Heart left ventricle (tissue), 16 donors: ENCODE results near the gene SLX4IP. TPM values are rescaled to one million over a fixed set of nuclear protein-coding genes. Genes with fewer than 3 reads are reported as not detected.

Experiments
- ATAC-seq, 4 donors: fragments of 200-7000 bp; cut with Tn5 transposase; one replicate each; pipeline ENCODE4 v1.9.1; 2020 to 2022; ENCODE audit warnings: moderate library complexity in 4 of 4, mild to moderate bottlenecking in 3 of 4, moderate number of reproducible peaks in 1 of 4
- DNase-seq, 5 donors: peaks; one replicate each; pipeline ENCODE4 v3.0.0-alpha.2; 2020
- H3K27ac ChIP-seq, 12 donors: fragments of 200-600 bp; sonication (generic) in 4 of 12; one replicate each; pipeline versions ENCODE4 v1.5.0 to v1.8.0; 2016 to 2022; ENCODE audit warnings: mild to moderate bottlenecking in 2 of 12
- H3K27me3 ChIP-seq, 9 donors: fragments of 200-600 bp; sonication (generic) in 2 of 9; one replicate each; pipeline versions ENCODE4 v1.5.1 to v1.8.0; 2016 to 2022; ENCODE audit warnings: mild to moderate bottlenecking in 3 of 9
- H3K36me3 ChIP-seq, 9 donors: fragments of 200-600 bp; sonication (generic) in 2 of 9; one replicate each; pipeline versions ENCODE4 v1.5.0 to v1.8.0; 2018 to 2022; ENCODE audit warnings: mild to moderate bottlenecking in 2 of 9
- H3K4me1 ChIP-seq, 12 donors: fragments of 200-600 bp; sonication (generic) in 4 of 12; one replicate each; pipeline versions ENCODE4 v1.5.0 to v1.8.0; 2016 to 2022; ENCODE audit warnings: mild to moderate bottlenecking in 3 of 12
- H3K4me3 ChIP-seq, 12 donors: fragments of 200-600 bp; sonication (generic) in 4 of 12; one replicate each; pipeline versions ENCODE4 v1.5.0 to v1.8.0; 2017 to 2022; ENCODE audit warnings: mild to moderate bottlenecking in 9 of 12, moderate library complexity in 4 of 12
- H3K9me3 ChIP-seq, 12 donors: fragments of 200-600 bp; sonication (generic) in 4 of 12; one replicate each; pipeline versions ENCODE4 v1.5.0 to v1.8.0; 2016 to 2022; ENCODE audit warnings: mild to moderate bottlenecking in 1 of 12
- CTCF ChIP-seq, 12 donors: fragments of 200-600 bp; sonication (generic) in 4 of 12; IDR thresholded peaks; one replicate each; pipeline versions ENCODE4 v1.5.0 to v1.8.0; 2018 to 2022; ENCODE audit warnings: antibody characterized with exemption in 12 of 12, mild to moderate bottlenecking in 5 of 12
- POLR2A ChIP-seq, 2 donors: fragments of 450-650 bp; IDR thresholded peaks; one replicate each; pipeline ENCODE4 v1.6.1; 2017; ENCODE audit warnings: antibody characterized with exemption in 2 of 2, mild to moderate bottlenecking in 2 of 2, moderate library complexity in 2 of 2
- WGBS, 4 donors: extraction: QIAGEN DNeasy Blood & Tissue Kit in 2 of 4; methylation state at CpG; one replicate each; pipeline versions ENCODE4 v1.1.5 to v1.1.7; 2013 to 2018; 5-methylcytosine and 5-hydroxymethylcytosine counted together
- intact Hi-C, 10 donors: fragments of 100-400 bp; cut with DNase I; formaldehyde crosslinking; loops; one replicate each; pipeline versions ENCODE4 v1.11.1 to v1.14.2; 2022
- polyA plus RNA-seq, 2 donors: library from polyadenylated mRNA; stranded (reverse); fragments of 200-250 nt; gene quantifications; one replicate each; pipeline ENCODE4 v1.2.3, GENCODE V29; 2013
- total RNA-seq, 9 donors: library from RNA; depleted of rRNA in 2 of 9; stranded (reverse); fragments of >200 nt in 2 of 9; fragmentation: NEBNext Ultra II Directional in 3 of 9; extraction: Animal tissue kit (Norgen Biotek cat#: 25700) in 3 of 9; gene quantifications; one replicate each; pipeline versions ENCODE4 v1.1.0 to v1.2.4, GENCODE V29; 2016 to 2023
- donor health status: ischemic (EF 13 %, LVEDD 7.1; RV severe dilation, severe dysfunction).
- donor health status: healthy with polysubstance abuse.
- donor health status: DM: no; HTN: yes; CAD: no.
- donor health status: DM: no; HTN: no; CAD: no.
- donor health status: ischemic (EF 25% LVEDD 6.9; RV normal size, moderate dysfunction).
- donor health status: ischemic (EF 25% LVEDD 5.7; RV mildly dilated, moderate dysfunction).
- donor health status: healthy.
- donor health status: DM: yes; HTN: yes; CAD: no.
- donor health status: ischemic (EF 35%, LVEDD 5.7; RV mildly dilated, moderate dysfunction).
- donor health status: nonischemic (EF 11% LVEDD 7.7; RV severe dilation, severe dysfunction).
- donor health status: DM: yes; HTN: yes; CAD: no.
- donor health status: PGD.
- donor health status: ischemic (EF 29% LVEDD 5.4; RV normal size, mild dysfunction).
- donor health status: nonischemic (EF 23%, LVEDD 6.1; RV moderate dilation, normal function).

Gene SLX4IP
- total and polyA plus RNA-seq, 11 donors, result 1.1 to 4.3 (median 2.4) TPM

GRCh38 chr20:10472871-10473270, 37.8 kb downstream of the SLX4IP start:
- WGBS, 4 donors, result 63 to 87% (median 72%) methylated on average over 2 of the region's 2 CpGs
- Histone ChIP-seq H3K36me3 (no peaks in the 10 kb centered on the region), H3K4me1 (peaks cover 0 to 68% (median 25%) of the 10 kb centered on the region in 12 donors), H3K27me3 (no peaks in the 10 kb centered on the region), H3K9me3 (no peaks in the 10 kb centered on the region), H3K4me3 (no peak overlapping the region), H3K27ac (no peak overlapping the region)
- DNase-seq, result no peak
- no peak for ATAC-seq
- intact Hi-C loops, result loop anchor here in 7 of 10 donors (5.0 to 10.0 kb wide), 9 partner anchors 52 to 1072 kb away; partner anchors contain the start of gene JAG1 (in 1 of the 7)
- TF ChIP-seq CTCF (IDR thresholded peaks at IDR 0.05) (no peak), POLR2A (IDR thresholded peaks at IDR 0.05) (no peak)

- TF ChIP-seq CTCF (IDR thresholded peaks at IDR 0.05) (no peak), POLR2A (IDR thresholded peaks at IDR 0.05) (no peak)
- ATAC-seq (peak; percentile 35 to 74 (median 62)), DNase-seq (peak; percentile 34 to 71 (median 47))
- intact Hi-C loops, result loop anchor here in 7 of 10 donors (5.0 to 10.0 kb wide), 9 partner anchors 50 to 1070 kb away; partner anchors contain the start of gene JAG1 (in 1 of the 7)
- Histone ChIP-seq H3K4me3 (no peak overlapping the region), H3K9me3 (no peaks in the 10 kb centered on the region), H3K4me1 (peaks cover 0 to 50% (median 16%) of the 10 kb centered on the region in 12 donors), H3K27ac (peak overlapping the region in 8 of 12 donors; percentile 1 to 67 (median 38)), H3K27me3 (no peaks in the 10 kb centered on the region), H3K36me3 (no peaks in the 10 kb centered on the region)
- 66 to 68% (median 67%) methylated on average over 11 of the region's 11 CpGs for WGBS, 4 donors
Observed at GRCh38 chr20:10474606-10475184, 39.6 kb downstream of the SLX4IP start.

GRCh38 chr20:10475225-10475624, 40.1 kb downstream of the SLX4IP start:
- no peaks in the 10 kb centered on the region for H3K36me3 ChIP-seq
- intact Hi-C loops, result loop anchor here in 5 of 10 donors (10.0 kb wide), 5 partner anchors 50 to 1070 kb away; no protein-coding TSS in a partner anchor
- H3K9me3 ChIP-seq, result no peaks in the 10 kb centered on the region
- peaks cover 0 to 45% (median 12%) of the 10 kb centered on the region in 12 donors for H3K4me1 ChIP-seq
- H3K4me3 ChIP-seq, result no peak overlapping the region
- H3K27me3 ChIP-seq, result no peaks in the 10 kb centered on the region
- 70 to 91% (median 80%) methylated on average over 2 of the region's 2 CpGs for WGBS, 4 donors
- TF ChIP-seq POLR2A (IDR thresholded peaks at IDR 0.05), result no peak
- TF ChIP-seq CTCF (IDR thresholded peaks at IDR 0.05), result no peak
- no peak for DNase-seq
- peak overlapping the region in 6 of 12 donors; percentile 1 to 67 (median 44) for H3K27ac ChIP-seq
- ATAC-seq, result peak in 2 of 4 donors; percentile 17 to 18

GRCh38 chr20:10476319-10476724, 41.2 kb downstream of the SLX4IP start:
- ATAC-seq (peak in 3 of 4 donors; percentile 22 to 57 (median 52)), DNase-seq (no peak)
- intact Hi-C loops, result loop anchor here in 5 of 10 donors (10.0 kb wide), 5 partner anchors 48 to 1068 kb away; no protein-coding TSS in a partner anchor
- no peaks in the 10 kb centered on the region for H3K9me3 ChIP-seq
- H3K4me1 ChIP-seq, result peaks cover 0 to 40% (median 12%) of the 10 kb centered on the region in 12 donors
- no peaks in the 10 kb centered on the region for H3K27me3 ChIP-seq
- H3K27ac ChIP-seq, result peak overlapping the region in 1 of 12 donors; percentile 67
- no peaks in the 10 kb centered on the region for H3K36me3 ChIP-seq
- 64 to 82% (median 73%) methylated on average over 3 of the region's 3 CpGs for WGBS, 4 donors
- TF ChIP-seq POLR2A (IDR thresholded peaks at IDR 0.05) (no peak), CTCF (IDR thresholded peaks at IDR 0.05) (no peak)
- H3K4me3 ChIP-seq, result no peak overlapping the region
